CD14-positive monocyte (primary cell): ENCODE measurements around the gene CFAP74. TPM values are rescaled to one million over a fixed set of nuclear protein-coding genes. Genes with fewer than 3 reads are reported as not detected.

Source experiments
- DNase-seq, 3 donors: peaks; one replicate each; pipeline ENCODE4 v3.0.0-alpha.2; 2011 to 2022
- H2AFZ ChIP-seq: 2 replicates; pipeline ENCODE4 v1.6.0; 2012; ENCODE audit warnings: mild to moderate bottlenecking, low read depth, low read length, inconsistent platforms; ENCODE audit not compliant: insufficient read depth, poor library complexity, severe bottlenecking
- H3K27ac ChIP-seq, 2 donors: 1 replicate in 1 of 2; 2 replicates in 1 of 2; pipeline ENCODE4 v1.5.1; 2012 to 2013; ENCODE audit warnings: low read length in 2 of 2, control low read depth in 1 of 2, inconsistent platforms in 1 of 2, low read depth in 1 of 2, mild to moderate bottlenecking in 1 of 2
- H3K27me3 ChIP-seq, 2 donors: one replicate each; pipeline versions ENCODE4 v1.6.0 to v1.6.1; 2011 to 2013; ENCODE audit warnings: low read length in 2 of 2; ENCODE audit not compliant: control insufficient read depth in 2 of 2, insufficient read depth in 2 of 2
- H3K36me3 ChIP-seq, 2 donors: replicated peaks in 1 of 2; 1 replicate in 1 of 2; 2 replicates in 1 of 2; pipeline versions ENCODE4 v1.5.1 to v1.6.1; 2012 to 2013; ENCODE audit warnings: low read length in 2 of 2, control low read depth in 1 of 2, inconsistent platforms in 1 of 2, mild to moderate bottlenecking in 1 of 2; ENCODE audit not compliant: insufficient read depth in 2 of 2, control insufficient read depth in 1 of 2
- H3K4me1 ChIP-seq, 2 donors: 1 replicate in 1 of 2; 2 replicates in 1 of 2; pipeline versions ENCODE4 v1.5.1 to v1.6.1; 2012 to 2013; ENCODE audit warnings: low read length in 2 of 2, control low read depth in 1 of 2, inconsistent platforms in 1 of 2, mild to moderate bottlenecking in 1 of 2, moderate library complexity in 1 of 2; ENCODE audit not compliant: insufficient read depth in 2 of 2, control insufficient read depth in 1 of 2
- H3K4me2 ChIP-seq: replicated peaks from 2 replicates; pipeline ENCODE3; 2012; ENCODE audit warnings: low read length, moderate library complexity, mild to moderate bottlenecking; ENCODE audit not compliant: poor library complexity, severe bottlenecking; ENCODE audit errors: extremely low read depth
- H3K4me3 ChIP-seq, 3 experiments: fragments of 200-600 bp in 1 of 3; sonication (generic) in 1 of 3; replicated peaks in 1 of 3; 1 replicate in 2 of 3; 2 replicates in 1 of 3; pipeline ENCODE4 v1.5.1; 2011 to 2013; ENCODE audit warnings: low read length in 3 of 3, mild to moderate bottlenecking in 3 of 3, control low read depth in 2 of 3, low read depth in 2 of 3, inconsistent platforms in 1 of 3, moderate library complexity in 1 of 3
- H3K79me2 ChIP-seq: 2 replicates; pipeline ENCODE4 v1.6.0; 2012; ENCODE audit warnings: mild to moderate bottlenecking, control low read depth, inconsistent platforms, low read length, moderate library complexity; ENCODE audit not compliant: insufficient read depth
- H3K9ac ChIP-seq: 2 replicates; pipeline ENCODE4 v1.6.0; 2017; ENCODE audit warnings: low read length, mild to moderate bottlenecking; ENCODE audit not compliant: insufficient read depth, poor library complexity, severe bottlenecking
- H3K9me3 ChIP-seq, 2 donors: replicated peaks in 1 of 2; 1 replicate in 1 of 2; 2 replicates in 1 of 2; pipeline versions ENCODE4 v1.5.1 to v1.6.1; 2012 to 2013; ENCODE audit warnings: low read length in 2 of 2, control low read depth in 1 of 2; ENCODE audit not compliant: control insufficient read depth in 1 of 2, insufficient read depth in 1 of 2
- H4K20me1 ChIP-seq: 2 replicates; pipeline ENCODE4 v1.6.0; 2012; ENCODE audit warnings: mild to moderate bottlenecking, low read length, control low read depth, moderate library complexity; ENCODE audit not compliant: insufficient read depth
- H3K27ac Mint-ChIP-seq, 7 donors: one replicate each; pipeline ENCODE4 v1.8.0; 2020; ENCODE audit warnings: mild to moderate bottlenecking in 7 of 7, mixed read lengths in 7 of 7, moderate library complexity in 6 of 7, inconsistent platforms in 2 of 7
- H3K27me3 Mint-ChIP-seq, 3 donors: one replicate each; pipeline ENCODE4 v1.8.0; 2021 to 2022; ENCODE audit warnings: low read depth in 3 of 3, mild to moderate bottlenecking in 3 of 3, mixed read lengths in 3 of 3, moderate library complexity in 3 of 3, inconsistent platforms in 1 of 3
- H3K36me3 Mint-ChIP-seq, 2 donors: one replicate each; pipeline ENCODE4 v1.8.0; 2020; ENCODE audit warnings: mixed read lengths in 2 of 2, inconsistent platforms in 1 of 2, mild to moderate bottlenecking in 1 of 2
- H3K4me1 Mint-ChIP-seq: one replicate; pipeline ENCODE4 v1.8.0; 2020; ENCODE audit warnings: mild to moderate bottlenecking, mixed read lengths
- H3K4me3 Mint-ChIP-seq, 2 donors: one replicate each; pipeline ENCODE4 v1.8.0; 2020; ENCODE audit warnings: mild to moderate bottlenecking in 2 of 2, mixed read lengths in 2 of 2, moderate library complexity in 1 of 2
- H3K9me3 Mint-ChIP-seq, 7 donors: one replicate each; pipeline ENCODE4 v1.8.0; 2020 to 2022; ENCODE audit warnings: mixed read lengths in 7 of 7, mild to moderate bottlenecking in 6 of 7, moderate library complexity in 6 of 7, inconsistent platforms in 2 of 7
- WGBS: methylation state at CpG from one replicate; pipeline ENCODE4 v1.1.5; 2013; ENCODE audit warnings: missing lambda C conversion rate; ENCODE audit not compliant: insufficient coverage; 5-methylcytosine and 5-hydroxymethylcytosine counted together
- intact Hi-C, 2 donors: fragments of 100-400 bp; cut with micrococcal nuclease; formaldehyde crosslinking; loops; one replicate each; pipeline versions ENCODE4 v1.15.0 to v1.15.1; 2023
- polyA plus RNA-seq, 3 donors: library from polyadenylated mRNA; depleted of rRNA in 1 of 3; unstranded in 2 of 3; stranded (reverse) in 1 of 3; fragments of 300-500 nt in 2 of 3; fragments of >200 nt in 1 of 3; fragmentation: Illumina TruSeq in 2 of 3; gene quantifications; 1 replicate in 2 of 3; 2 replicates in 1 of 3; pipeline ENCODE4 v1.2.3, GENCODE V29; 2012 to 2021
- TF ChIP-seq, protein P1 (sequence below): fragments of 200-600 bp; IDR thresholded peaks from one replicate; pipeline ENCODE4 v1.8.0; 2022; ENCODE audit warnings: antibody characterized with exemption, mild to moderate bottlenecking

Gene CFAP74
- polyA plus RNA-seq, 3 donors: not detected

DNA sequence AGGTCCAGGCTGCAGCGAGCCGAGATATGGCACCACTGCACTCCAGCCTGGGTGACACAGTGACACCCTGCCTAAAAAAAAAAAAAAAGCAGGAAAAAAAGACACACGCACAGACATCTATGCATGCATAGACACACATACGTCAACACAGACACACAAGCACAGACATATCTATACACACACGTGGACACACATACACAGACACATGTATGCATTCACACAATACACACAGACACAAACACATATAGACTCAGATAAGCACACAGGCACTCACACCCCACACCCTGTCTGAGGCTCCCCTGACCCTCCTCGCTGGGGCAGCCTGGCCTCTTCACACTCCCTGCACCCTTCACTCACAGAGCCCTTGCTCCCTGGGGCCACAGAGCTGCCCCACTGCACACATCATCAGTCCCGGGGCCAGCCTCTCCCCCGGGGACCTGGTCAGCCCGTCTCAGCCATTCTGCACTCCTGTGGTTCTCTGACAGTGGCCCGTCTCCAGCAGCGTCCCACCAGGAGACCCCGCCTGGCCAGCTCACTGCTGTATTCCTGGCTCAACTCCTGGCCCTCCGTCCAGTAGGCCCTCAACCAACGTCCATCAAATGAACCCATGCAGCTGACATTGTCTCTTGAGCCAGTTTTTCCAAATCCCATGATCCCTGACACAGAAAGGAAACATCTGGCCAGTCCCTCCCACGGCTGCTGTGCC, 42.0 kb upstream of the CFAP74 start:
- TF ChIP-seq, protein P1, sequence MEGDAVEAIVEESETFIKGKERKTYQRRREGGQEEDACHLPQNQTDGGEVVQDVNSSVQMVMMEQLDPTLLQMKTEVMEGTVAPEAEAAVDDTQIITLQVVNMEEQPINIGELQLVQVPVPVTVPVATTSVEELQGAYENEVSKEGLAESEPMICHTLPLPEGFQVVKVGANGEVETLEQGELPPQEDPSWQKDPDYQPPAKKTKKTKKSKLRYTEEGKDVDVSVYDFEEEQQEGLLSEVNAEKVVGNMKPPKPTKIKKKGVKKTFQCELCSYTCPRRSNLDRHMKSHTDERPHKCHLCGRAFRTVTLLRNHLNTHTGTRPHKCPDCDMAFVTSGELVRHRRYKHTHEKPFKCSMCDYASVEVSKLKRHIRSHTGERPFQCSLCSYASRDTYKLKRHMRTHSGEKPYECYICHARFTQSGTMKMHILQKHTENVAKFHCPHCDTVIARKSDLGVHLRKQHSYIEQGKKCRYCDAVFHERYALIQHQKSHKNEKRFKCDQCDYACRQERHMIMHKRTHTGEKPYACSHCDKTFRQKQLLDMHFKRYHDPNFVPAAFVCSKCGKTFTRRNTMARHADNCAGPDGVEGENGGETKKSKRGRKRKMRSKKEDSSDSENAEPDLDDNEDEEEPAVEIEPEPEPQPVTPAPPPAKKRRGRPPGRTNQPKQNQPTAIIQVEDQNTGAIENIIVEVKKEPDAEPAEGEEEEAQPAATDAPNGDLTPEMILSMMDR: no peak
- DNase-seq: no peak
- H3K9me3 Mint-ChIP-seq: peaks cover 0 to 12% (median 5%) of the 10 kb centered on the region in 7 donors
- peaks cover 41 to 67% (median 57%) of the 10 kb centered on the region in 3 donors for H3K27me3 Mint-ChIP-seq
- peaks cover 7 to 19% of the 10 kb centered on the region in 2 donors for H3K4me1 ChIP-seq
- H3K27ac ChIP-seq: no peak overlapping the region
- H3K9me3 ChIP-seq: no peaks in the 10 kb centered on the region
- peaks cover 0 to 4% of the 10 kb centered on the region in 2 donors for H3K36me3 Mint-ChIP-seq
- H3K79me2 ChIP-seq: no peaks in the 10 kb centered on the region
- peaks cover 11% of the 10 kb centered on the region for H3K4me1 Mint-ChIP-seq
- H4K20me1 ChIP-seq: no peaks in the 10 kb centered on the region
- H3K9ac ChIP-seq: no peak overlapping the region
- H3K4me3 Mint-ChIP-seq: peak overlapping the region in 1 of 2 donors; percentile 83
- H3K4me3 ChIP-seq: no peak overlapping the region
- H3K36me3 ChIP-seq: no peaks in the 10 kb centered on the region
- no peak overlapping the region for H2AFZ ChIP-seq
- H3K27me3 ChIP-seq: peaks cover 9 to 59% of the 10 kb centered on the region in 2 donors
- 74% methylated on average over 14 of the region's 15 CpGs for WGBS
- peak overlapping the region in 1 of 7 donors; percentile 63 for H3K27ac Mint-ChIP-seq
- intact Hi-C loops: loop anchor here in 1 of 2 donors (5.0 kb wide), 2 partner anchors 83 to 103 kb away; no protein-coding TSS in a partner anchor
- no peak overlapping the region for H3K4me2 ChIP-seq

- peaks cover 6 to 15% of the 10 kb centered on the region in 2 donors for H3K4me1 ChIP-seq
- peaks cover 10% of the 10 kb centered on the region for H3K4me1 Mint-ChIP-seq
- no peak overlapping the region for H3K4me3 ChIP-seq
- H3K9me3 ChIP-seq: no peaks in the 10 kb centered on the region
- H3K36me3 Mint-ChIP-seq: peaks cover 0 to 4% of the 10 kb centered on the region in 2 donors
- DNase-seq: peak; percentile 33 to 61 (median 41)
- H3K9me3 Mint-ChIP-seq: peaks cover 0 to 12% (median 5%) of the 10 kb centered on the region in 7 donors
- peaks cover 44 to 62% (median 59%) of the 10 kb centered on the region in 3 donors for H3K27me3 Mint-ChIP-seq
- H3K4me3 Mint-ChIP-seq: peak overlapping the region in 1 of 2 donors; percentile 83
- no peaks in the 10 kb centered on the region for H4K20me1 ChIP-seq
- H3K9ac ChIP-seq: no peak overlapping the region
- peaks cover 9 to 57% of the 10 kb centered on the region in 2 donors for H3K27me3 ChIP-seq
- H3K27ac ChIP-seq: no peak overlapping the region
- no peaks in the 10 kb centered on the region for H3K36me3 ChIP-seq
- WGBS: 11% methylated on average over 73 of the region's 75 CpGs
- intact Hi-C loops: loop anchor here (5.0 kb wide), 2 partner anchors 82 to 102 kb away; no protein-coding TSS in a partner anchor
- peak overlapping the region; percentile 61 for H2AFZ ChIP-seq
- TF ChIP-seq, protein P1: peak; percentile 86
- H3K27ac Mint-ChIP-seq: no peak overlapping the region
- H3K4me2 ChIP-seq: peak overlapping the region; percentile 54
- no peaks in the 10 kb centered on the region for H3K79me2 ChIP-seq
Observed at GRCh38 chr1:2044510-2045319, 41.1 kb upstream of the CFAP74 start.
